Colonic mucosa (tissue), 4 donors: ENCODE results near the gene ABCA4. TPM values are rescaled to one million over a fixed set of nuclear protein-coding genes. Genes with fewer than 3 reads are reported as not detected.

Experiments used
- DNase-seq: peaks from one replicate; pipeline ENCODE4 v3.0.0-alpha.2; 2020
- H3K27ac ChIP-seq: fragments of 200-600 bp; one replicate; pipeline ENCODE4 v1.8.0; 2021
- H3K27me3 ChIP-seq: fragments of 200-600 bp; one replicate; pipeline ENCODE4 v1.8.0; 2021
- H3K36me3 ChIP-seq: fragments of 200-600 bp; one replicate; pipeline ENCODE4 v1.8.0; 2021
- H3K4me1 ChIP-seq: fragments of 200-600 bp; one replicate; pipeline ENCODE4 v1.8.0; 2021; ENCODE audit warnings: mild to moderate bottlenecking
- H3K4me3 ChIP-seq: fragments of 200-600 bp; one replicate; pipeline ENCODE4 v1.8.0; 2021
- H3K9ac ChIP-seq, 2 donors: one replicate each; pipeline ENCODE4 v1.7.0; 2013; ENCODE audit warnings: control low read depth in 2 of 2, low read depth in 2 of 2, low read length in 2 of 2
- H3K9me3 ChIP-seq: fragments of 200-600 bp; one replicate; pipeline ENCODE4 v1.8.0; 2021
- CTCF ChIP-seq: fragments of 200-600 bp; IDR thresholded peaks from one replicate; pipeline ENCODE4 v1.8.0; 2022; ENCODE audit warnings: antibody characterized with exemption, mild to moderate bottlenecking
- intact Hi-C: fragments of 100-400 bp; cut with DNase I; formaldehyde crosslinking; loops from one replicate; pipeline ENCODE4 v1.14.1; 2022
- total RNA-seq, 2 donors: library from RNA; stranded (reverse); fragmentation: NEBNext Ultra II Directional in 1 of 2; extraction: Animal tissue kit (Norgen Biotek cat#: 25700) in 1 of 2; gene quantifications; one replicate each; pipeline ENCODE4 v1.2.1, GENCODE V29; 2021
- donor health status: healthy.
- donor health status: DM: no; HTN: no; CAD: no.
- donor health status: DM: no; HTN: no; CAD: no.

ABCA4 gene
- total RNA-seq, 2 donors from 2014 or later = 0.02 to 0.27 TPM

- Histone ChIP-seq H3K4me1 (no peaks in the 10 kb centered on the region), H3K27ac (no peak overlapping the region), H3K9ac (no peak overlapping the region), H3K9me3 (no peaks in the 10 kb centered on the region), H3K27me3 (no peaks in the 10 kb centered on the region), H3K36me3 (no peaks in the 10 kb centered on the region), H3K4me3 (no peak overlapping the region)
- intact Hi-C loops = no loop called here
- no peak for DNase-seq
- TF ChIP-seq CTCF = no peak
Measured at GRCh38 chr1:94013367-94013878, 107.5 kb downstream of the ABCA4 start.

DNA sequence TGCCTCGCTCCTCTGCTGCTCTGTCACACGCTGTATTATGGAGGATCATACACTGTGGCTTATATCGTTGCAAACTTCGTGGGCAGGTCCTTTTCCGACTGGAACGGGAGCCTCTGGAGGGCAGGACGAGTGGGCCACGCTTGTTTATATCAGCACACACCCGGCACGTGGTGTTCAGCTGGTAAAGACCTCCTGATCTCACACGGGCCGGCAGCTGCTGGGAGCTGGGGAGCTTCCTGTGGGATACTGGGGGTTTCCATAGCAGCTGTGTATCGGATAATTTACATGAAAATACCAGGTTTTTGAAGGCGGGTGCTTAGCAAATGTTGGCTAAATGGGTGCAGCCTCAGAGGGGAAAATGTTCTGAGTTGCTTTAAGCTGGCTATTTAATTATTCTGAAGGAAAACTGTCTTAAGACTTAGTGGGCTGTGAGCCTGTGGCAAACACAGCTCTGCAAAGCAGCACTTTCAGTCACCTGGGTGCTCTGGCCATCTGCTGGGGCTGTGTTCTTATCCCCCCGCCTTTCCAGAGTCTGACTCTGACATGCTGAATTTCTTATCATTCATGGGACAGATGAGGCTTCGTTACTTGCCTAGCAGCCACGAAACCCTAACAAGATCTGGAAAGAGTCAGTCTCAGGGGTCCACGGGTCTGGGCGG lies 108.1 kb downstream of the ABCA4 start:
- H3K27me3 ChIP-seq = no peaks in the 10 kb centered on the region
- intact Hi-C loops = no loop called here
- H3K9me3 ChIP-seq = no peaks in the 10 kb centered on the region
- H3K27ac ChIP-seq = no peak overlapping the region
- no peak overlapping the region for H3K4me3 ChIP-seq
- no peaks in the 10 kb centered on the region for H3K4me1 ChIP-seq
- H3K9ac ChIP-seq = no peak overlapping the region
- H3K36me3 ChIP-seq = no peaks in the 10 kb centered on the region
- no peak for DNase-seq
- no peak for TF ChIP-seq CTCF

DNA sequence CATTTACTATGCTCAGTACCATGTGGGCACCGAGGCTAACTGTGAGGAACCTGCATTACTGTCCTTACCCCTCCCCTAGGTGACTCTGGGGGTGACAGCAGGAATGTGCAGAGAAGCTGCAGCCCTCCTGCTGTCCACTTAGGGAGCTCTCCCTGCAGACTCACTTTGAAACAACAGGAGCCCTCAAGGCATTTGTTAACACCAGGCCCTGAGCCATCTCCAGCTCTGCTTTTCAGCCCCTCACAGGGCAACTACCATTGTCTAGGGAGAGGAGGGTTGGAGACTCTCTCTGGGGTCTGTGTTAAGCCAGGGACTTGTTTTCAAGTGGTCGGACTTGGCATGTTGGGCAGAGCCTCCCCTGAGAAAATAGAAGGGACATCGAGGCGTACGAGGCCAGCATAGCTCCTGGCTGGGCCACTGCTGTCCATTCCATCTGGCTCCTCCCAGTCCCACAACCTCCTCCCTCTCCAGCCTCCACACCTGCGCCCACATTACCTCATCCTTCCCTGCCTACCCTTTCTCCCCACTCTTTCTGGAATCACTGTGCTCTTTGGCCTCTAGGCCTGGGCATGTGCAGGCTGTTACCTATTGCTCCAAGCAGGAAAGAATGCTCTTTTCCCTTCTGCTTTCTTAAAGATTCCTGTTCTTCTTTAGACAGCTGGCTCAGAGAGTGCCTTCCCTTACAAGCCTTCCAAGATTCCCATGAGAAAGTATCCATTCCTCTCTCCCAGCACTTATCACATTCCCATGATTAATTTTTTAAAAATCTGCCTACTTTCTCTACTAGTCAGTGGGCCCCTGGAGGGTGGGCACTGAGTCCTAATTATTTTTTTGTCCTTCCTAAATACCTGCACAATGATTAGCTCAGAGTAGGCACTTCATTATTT lies 109.0 kb downstream of the ABCA4 start:
- peak; percentile 58 for DNase-seq

DNA sequence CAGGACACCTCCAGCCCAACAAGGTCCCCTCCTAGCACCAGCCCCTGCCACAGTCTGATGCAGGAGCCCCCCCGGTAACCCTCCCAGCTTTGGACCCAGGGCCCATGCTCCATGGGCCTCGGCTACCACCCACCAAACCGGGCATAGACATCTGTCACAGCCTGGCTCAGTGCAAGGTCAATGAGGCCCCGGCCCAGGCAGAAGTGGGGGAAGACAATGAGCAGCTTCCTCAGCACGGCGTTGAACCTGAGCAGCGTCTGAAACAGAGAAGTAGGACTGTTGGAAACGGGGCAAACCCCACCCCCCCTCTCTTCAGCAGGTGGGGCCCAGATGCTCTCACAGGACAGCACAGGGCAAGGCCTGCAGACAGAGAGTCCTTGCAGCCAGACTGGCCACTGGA lies 109.8 kb downstream of the ABCA4 start:
- no peak for DNase-seq

More for the DNA sequence above, 109.0 kb downstream of the ABCA4 start:
- intact Hi-C loops = no loop called here
- Histone ChIP-seq H3K9me3 (no peaks in the 10 kb centered on the region), H3K36me3 (no peaks in the 10 kb centered on the region), H3K9ac (no peak overlapping the region), H3K27ac (no peak overlapping the region), H3K27me3 (no peaks in the 10 kb centered on the region), H3K4me1 (no peaks in the 10 kb centered on the region), H3K4me3 (no peak overlapping the region)
- TF ChIP-seq CTCF = no peak

DNA sequence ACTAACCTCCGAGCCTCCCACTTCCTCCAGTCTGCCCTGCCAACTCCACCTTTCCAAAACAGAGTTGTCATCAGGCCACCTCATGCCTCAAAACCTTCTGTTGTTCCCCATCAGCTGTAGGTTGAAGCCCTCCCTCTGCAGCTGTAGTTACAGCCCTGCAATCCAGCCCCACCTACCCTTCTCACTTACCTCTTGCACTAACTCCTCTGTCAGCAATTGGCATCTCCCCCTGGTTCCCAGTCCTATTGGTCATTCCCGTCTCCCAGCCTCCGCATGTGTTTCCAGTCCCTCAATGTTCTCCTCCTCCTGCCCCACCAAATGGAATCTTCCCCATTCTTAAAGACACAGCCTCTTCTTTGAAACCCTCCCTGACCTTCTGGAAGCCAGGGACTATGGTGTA lies 111.6 kb downstream of the ABCA4 start:
- H3K4me3 ChIP-seq = no peak overlapping the region
- no peaks in the 10 kb centered on the region for H3K9me3 ChIP-seq
- no peaks in the 10 kb centered on the region for H3K27me3 ChIP-seq
- intact Hi-C loops = no loop called here
- no peak for DNase-seq
- no peaks in the 10 kb centered on the region for H3K4me1 ChIP-seq
- H3K9ac ChIP-seq = no peak overlapping the region
- H3K27ac ChIP-seq = no peak overlapping the region
- TF ChIP-seq CTCF = no peak
- H3K36me3 ChIP-seq = no peaks in the 10 kb centered on the region

More for the DNA sequence above, 109.8 kb downstream of the ABCA4 start:
- Histone ChIP-seq H3K36me3 (no peaks in the 10 kb centered on the region), H3K9ac (no peak overlapping the region), H3K4me1 (no peaks in the 10 kb centered on the region), H3K27ac (no peak overlapping the region), H3K9me3 (no peaks in the 10 kb centered on the region), H3K27me3 (no peaks in the 10 kb centered on the region), H3K4me3 (no peak overlapping the region)
- TF ChIP-seq CTCF = no peak
- intact Hi-C loops = no loop called here
